Measurements from ENCODE around the gene METTL23.

The METTL23 gene

DNA sequence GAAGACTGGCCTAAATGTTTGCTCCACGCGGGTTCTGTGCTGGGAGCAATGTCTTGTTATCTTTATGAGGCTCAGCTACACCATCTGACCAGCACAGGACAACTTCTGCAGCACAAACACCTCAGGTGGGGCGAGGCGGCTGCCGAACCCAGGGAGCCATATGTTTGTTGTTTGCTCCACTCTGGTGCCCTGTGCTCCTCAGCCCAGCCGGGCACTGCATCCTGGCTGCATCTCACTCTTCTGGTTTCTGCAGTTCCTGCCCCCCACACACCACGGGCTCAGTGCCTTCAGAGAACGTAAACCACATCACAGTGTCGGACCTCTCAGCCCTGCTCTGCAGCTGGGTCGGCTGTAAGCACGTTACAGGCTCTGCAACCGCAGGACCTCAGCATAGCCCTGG, 48.3 kb upstream of the METTL23 start:
- TF ChIP-seq ZFP30 (CRISPR knock-in tag; IDR thresholded peaks at IDR 0.05) (no peak), SNAI2 (CRISPR knock-in tag; IDR thresholded peaks at IDR 0.05) (no peak)
- ATAC-seq: no peak

DNA sequence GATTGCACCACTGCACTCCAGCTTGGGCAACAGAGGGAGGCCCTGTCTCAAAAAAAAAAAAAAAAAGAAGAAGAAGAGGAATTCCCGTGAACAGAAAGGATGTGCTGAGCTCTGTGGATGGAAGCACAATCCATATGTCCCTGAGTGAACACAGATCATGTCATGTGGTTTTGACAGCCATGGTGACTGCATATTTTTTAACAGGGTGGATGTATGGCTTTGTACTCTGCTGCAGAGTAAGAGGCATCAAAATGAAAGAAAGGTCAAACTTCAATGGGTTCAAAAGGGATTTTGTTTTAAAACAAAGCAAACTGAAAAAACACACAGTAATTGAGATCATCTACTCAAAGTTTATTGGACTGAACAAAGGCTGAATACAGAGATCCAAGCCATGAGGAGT, 47.4 kb upstream of the METTL23 start:
- TF ChIP-seq ESRRG (CRISPR knock-in tag; IDR thresholded peaks at IDR 0.05): no peak
- TF ChIP-seq PPARA (CRISPR knock-in tag; IDR thresholded peaks at IDR 0.05; ENCODE audit: borderline replicate concordance): no peak
- no peak for TF ChIP-seq CSDC2 (CRISPR knock-in tag; IDR thresholded peaks at IDR 0.05)
- no peak for TF ChIP-seq GLIS3 (CRISPR knock-in tag; IDR thresholded peaks at IDR 0.05)
- no peak for TF ChIP-seq ARNTL (CRISPR knock-in tag; IDR thresholded peaks at IDR 0.05; ENCODE audit: borderline replicate concordance, low read depth)
- TF ChIP-seq, protein P1, sequence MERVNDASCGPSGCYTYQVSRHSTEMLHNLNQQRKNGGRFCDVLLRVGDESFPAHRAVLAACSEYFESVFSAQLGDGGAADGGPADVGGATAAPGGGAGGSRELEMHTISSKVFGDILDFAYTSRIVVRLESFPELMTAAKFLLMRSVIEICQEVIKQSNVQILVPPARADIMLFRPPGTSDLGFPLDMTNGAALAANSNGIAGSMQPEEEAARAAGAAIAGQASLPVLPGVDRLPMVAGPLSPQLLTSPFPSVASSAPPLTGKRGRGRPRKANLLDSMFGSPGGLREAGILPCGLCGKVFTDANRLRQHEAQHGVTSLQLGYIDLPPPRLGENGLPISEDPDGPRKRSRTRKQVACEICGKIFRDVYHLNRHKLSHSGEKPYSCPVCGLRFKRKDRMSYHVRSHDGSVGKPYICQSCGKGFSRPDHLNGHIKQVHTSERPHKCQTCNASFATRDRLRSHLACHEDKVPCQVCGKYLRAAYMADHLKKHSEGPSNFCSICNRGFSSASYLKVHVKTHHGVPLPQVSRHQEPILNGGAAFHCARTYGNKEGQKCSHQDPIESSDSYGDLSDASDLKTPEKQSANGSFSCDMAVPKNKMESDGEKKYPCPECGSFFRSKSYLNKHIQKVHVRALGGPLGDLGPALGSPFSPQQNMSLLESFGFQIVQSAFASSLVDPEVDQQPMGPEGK (CRISPR knock-in tag; IDR thresholded peaks at IDR 0.05; ENCODE audit: borderline replicate concordance): no peak
- TF ChIP-seq ZC3H10 (CRISPR knock-in tag; IDR thresholded peaks at IDR 0.05): no peak
- no peak for TF ChIP-seq OSR1 (CRISPR knock-in tag; IDR thresholded peaks at IDR 0.05)
- TF ChIP-seq ZNF565 (CRISPR knock-in tag; conservative IDR thresholded peaks at IDR 0.05; ENCODE audit: low read depth): no peak
- no peak for TF ChIP-seq BACH2 (CRISPR knock-in tag; IDR thresholded peaks at IDR 0.05; ENCODE audit: borderline replicate concordance)
- TF ChIP-seq, protein P2, sequence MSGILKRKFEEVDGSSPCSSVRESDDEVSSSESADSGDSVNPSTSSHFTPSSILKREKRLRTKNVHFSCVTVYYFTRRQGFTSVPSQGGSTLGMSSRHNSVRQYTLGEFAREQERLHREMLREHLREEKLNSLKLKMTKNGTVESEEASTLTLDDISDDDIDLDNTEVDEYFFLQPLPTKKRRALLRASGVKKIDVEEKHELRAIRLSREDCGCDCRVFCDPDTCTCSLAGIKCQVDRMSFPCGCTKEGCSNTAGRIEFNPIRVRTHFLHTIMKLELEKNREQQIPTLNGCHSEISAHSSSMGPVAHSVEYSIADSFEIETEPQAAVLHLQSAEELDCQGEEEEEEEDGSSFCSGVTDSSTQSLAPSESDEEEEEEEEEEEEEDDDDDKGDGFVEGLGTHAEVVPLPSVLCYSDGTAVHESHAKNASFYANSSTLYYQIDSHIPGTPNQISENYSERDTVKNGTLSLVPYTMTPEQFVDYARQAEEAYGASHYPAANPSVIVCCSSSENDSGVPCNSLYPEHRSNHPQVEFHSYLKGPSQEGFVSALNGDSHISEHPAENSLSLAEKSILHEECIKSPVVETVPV (CRISPR knock-in tag; IDR thresholded peaks at IDR 0.05): no peak
- no peak for ATAC-seq

DNA sequence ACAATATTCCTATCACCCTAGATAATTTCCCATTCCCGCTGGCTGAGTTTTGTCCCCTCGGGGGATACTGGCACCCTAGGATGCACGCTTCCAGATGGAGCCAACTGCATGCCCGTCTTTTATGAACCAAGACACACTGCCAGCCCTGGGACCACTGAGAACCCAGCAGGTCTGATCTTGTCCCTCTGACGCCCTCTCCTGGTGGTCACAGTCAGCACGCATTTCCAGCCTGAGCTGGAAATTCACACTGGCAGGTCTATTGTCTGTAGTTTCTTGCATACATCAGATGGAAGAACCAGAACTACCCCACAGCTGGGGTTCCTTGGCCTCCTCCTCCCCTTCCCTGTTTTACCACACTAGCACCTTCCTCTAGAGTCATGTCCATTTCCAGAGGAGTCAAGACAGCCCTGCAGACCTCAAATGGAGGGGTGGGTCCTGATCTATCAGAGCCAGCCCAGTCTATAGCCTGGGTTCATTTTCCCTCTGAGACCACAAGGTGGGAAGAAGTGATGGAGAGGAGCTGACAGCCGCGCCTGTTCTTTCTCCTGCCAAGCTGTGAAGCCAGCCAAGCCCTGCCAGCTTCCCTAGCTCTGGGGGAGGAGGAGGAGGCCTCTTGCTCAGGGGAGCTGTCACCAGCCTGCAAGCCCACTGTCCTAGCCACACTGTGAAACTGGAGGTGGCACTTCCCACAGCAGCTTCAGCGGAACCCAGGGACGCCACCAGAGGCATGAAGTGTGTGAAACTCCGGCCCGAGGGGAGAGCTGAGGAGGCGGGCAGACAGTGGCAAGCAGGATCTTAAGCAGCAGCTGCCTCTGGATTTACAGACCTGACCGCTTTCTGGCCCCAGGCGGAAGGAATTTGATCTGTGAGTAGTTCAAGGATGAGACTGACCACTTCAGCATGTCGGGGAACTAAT, 45.2 kb upstream of the METTL23 start:
- ATAC-seq: peak; percentile 94

DNA sequence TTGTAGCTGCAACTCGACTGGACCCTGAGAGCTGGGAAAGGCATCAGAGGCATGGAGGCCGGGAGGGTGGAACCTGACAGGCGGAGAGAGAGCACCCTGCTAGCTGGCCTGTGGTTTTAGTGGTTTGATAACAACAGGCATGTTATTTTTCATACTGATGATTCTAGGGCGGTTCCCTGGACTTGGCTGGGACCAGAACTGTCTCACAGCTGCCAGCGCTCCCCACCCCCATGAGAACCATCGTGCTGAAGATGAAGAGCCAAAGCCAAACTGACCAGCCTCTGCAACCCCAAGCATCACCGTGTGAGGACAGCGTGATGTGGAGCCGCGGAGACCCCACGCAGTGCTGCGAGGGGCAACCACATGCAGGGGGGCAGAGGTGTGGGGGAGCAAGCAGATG, 44.3 kb upstream of the METTL23 start:
- TF ChIP-seq TCF4 (CRISPR knock-in tag; IDR thresholded peaks at IDR 0.05; ENCODE audit: borderline replicate concordance) (no peak), ISL1 (CRISPR knock-in tag; IDR thresholded peaks at IDR 0.05) (no peak), ZNF70 (CRISPR knock-in tag; IDR thresholded peaks at IDR 0.05) (no peak), OSR1 (CRISPR knock-in tag; IDR thresholded peaks at IDR 0.05) (no peak), ZNF8 (CRISPR knock-in tag; IDR thresholded peaks at IDR 0.05) (no peak), TOX (CRISPR knock-in tag; IDR thresholded peaks at IDR 0.05; ENCODE audit: borderline replicate concordance) (no peak), ZNF565 (CRISPR knock-in tag; conservative IDR thresholded peaks at IDR 0.05; ENCODE audit: low read depth) (no peak), CSDC2 (CRISPR knock-in tag; IDR thresholded peaks at IDR 0.05) (no peak), ARNTL (CRISPR knock-in tag; IDR thresholded peaks at IDR 0.05; ENCODE audit: borderline replicate concordance, low read depth) (no peak), ZC3H10 (CRISPR knock-in tag; IDR thresholded peaks at IDR 0.05) (no peak), ZFP30 (CRISPR knock-in tag; IDR thresholded peaks at IDR 0.05) (no peak), RARB (CRISPR knock-in tag; IDR thresholded peaks at IDR 0.05) (no peak), PPARA (CRISPR knock-in tag; IDR thresholded peaks at IDR 0.05; ENCODE audit: borderline replicate concordance) (no peak), GLIS3 (CRISPR knock-in tag; IDR thresholded peaks at IDR 0.05) (no peak), ESRRG (CRISPR knock-in tag; IDR thresholded peaks at IDR 0.05) (no peak)
- TF ChIP-seq, protein P2 (CRISPR knock-in tag; IDR thresholded peaks at IDR 0.05): no peak
- TF ChIP-seq, protein P1 (CRISPR knock-in tag; IDR thresholded peaks at IDR 0.05; ENCODE audit: borderline replicate concordance): no peak
- TF ChIP-seq, protein P3, sequence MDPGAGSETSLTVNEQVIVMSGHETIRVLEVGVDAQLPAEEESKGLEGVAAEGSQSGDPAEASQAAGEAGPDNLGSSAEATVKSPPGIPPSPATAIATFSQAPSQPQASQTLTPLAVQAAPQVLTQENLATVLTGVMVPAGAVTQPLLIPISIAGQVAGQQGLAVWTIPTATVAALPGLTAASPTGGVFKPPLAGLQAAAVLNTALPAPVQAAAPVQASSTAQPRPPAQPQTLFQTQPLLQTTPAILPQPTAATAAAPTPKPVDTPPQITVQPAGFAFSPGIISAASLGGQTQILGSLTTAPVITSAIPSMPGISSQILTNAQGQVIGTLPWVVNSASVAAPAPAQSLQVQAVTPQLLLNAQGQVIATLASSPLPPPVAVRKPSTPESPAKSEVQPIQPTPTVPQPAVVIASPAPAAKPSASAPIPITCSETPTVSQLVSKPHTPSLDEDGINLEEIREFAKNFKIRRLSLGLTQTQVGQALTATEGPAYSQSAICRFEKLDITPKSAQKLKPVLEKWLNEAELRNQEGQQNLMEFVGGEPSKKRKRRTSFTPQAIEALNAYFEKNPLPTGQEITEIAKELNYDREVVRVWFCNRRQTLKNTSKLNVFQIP (CRISPR knock-in tag; IDR thresholded peaks at IDR 0.05; ENCODE audit: borderline replicate concordance, low read depth): no peak
- TF ChIP-seq, protein P4, sequence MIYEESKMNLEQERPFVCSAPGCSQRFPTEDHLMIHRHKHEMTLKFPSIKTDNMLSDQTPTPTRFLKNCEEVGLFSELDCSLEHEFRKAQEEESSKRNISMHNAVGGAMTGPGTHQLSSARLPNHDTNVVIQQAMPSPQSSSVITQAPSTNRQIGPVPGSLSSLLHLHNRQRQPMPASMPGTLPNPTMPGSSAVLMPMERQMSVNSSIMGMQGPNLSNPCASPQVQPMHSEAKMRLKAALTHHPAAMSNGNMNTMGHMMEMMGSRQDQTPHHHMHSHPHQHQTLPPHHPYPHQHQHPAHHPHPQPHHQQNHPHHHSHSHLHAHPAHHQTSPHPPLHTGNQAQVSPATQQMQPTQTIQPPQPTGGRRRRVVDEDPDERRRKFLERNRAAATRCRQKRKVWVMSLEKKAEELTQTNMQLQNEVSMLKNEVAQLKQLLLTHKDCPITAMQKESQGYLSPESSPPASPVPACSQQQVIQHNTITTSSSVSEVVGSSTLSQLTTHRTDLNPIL (CRISPR knock-in tag; IDR thresholded peaks at IDR 0.05; ENCODE audit: low read depth): no peak
- TF ChIP-seq, protein P5, sequence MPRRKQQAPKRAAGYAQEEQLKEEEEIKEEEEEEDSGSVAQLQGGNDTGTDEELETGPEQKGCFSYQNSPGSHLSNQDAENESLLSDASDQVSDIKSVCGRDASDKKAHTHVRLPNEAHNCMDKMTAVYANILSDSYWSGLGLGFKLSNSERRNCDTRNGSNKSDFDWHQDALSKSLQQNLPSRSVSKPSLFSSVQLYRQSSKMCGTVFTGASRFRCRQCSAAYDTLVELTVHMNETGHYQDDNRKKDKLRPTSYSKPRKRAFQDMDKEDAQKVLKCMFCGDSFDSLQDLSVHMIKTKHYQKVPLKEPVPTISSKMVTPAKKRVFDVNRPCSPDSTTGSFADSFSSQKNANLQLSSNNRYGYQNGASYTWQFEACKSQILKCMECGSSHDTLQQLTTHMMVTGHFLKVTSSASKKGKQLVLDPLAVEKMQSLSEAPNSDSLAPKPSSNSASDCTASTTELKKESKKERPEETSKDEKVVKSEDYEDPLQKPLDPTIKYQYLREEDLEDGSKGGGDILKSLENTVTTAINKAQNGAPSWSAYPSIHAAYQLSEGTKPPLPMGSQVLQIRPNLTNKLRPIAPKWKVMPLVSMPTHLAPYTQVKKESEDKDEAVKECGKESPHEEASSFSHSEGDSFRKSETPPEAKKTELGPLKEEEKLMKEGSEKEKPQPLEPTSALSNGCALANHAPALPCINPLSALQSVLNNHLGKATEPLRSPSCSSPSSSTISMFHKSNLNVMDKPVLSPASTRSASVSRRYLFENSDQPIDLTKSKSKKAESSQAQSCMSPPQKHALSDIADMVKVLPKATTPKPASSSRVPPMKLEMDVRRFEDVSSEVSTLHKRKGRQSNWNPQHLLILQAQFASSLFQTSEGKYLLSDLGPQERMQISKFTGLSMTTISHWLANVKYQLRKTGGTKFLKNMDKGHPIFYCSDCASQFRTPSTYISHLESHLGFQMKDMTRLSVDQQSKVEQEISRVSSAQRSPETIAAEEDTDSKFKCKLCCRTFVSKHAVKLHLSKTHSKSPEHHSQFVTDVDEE (CRISPR knock-in tag; IDR thresholded peaks at IDR 0.05): no peak
- no peak for ATAC-seq

More for the DNA sequence above, 45.2 kb upstream of the METTL23 start:
- TF ChIP-seq GLIS3 (CRISPR knock-in tag; IDR thresholded peaks at IDR 0.05) (no peak), ZFP30 (CRISPR knock-in tag; IDR thresholded peaks at IDR 0.05) (no peak)
